Hepatocyte (in vitro differentiated cells): Measurements from ENCODE around the gene PCBP4. TPM values are rescaled to one million over a fixed set of nuclear protein-coding genes. Genes with fewer than 3 reads are reported as not detected.

ENCODE experiments used
- DNase-seq: peaks from one replicate; pipeline ENCODE4 v3.0.0-alpha.2; 2016; ENCODE audit warnings: low spot score
- H2AFZ ChIP-seq: fragments of 200-600 bp; sonication (generic); 2 replicates; pipeline ENCODE4 v1.6.0; 2016; ENCODE audit warnings: antibody characterized with exemption, mild to moderate bottlenecking
- H3K27ac ChIP-seq: fragments of 200-600 bp; sonication (generic); 2 replicates; pipeline ENCODE4 v1.5.1; 2016; ENCODE audit warnings: mild to moderate bottlenecking
- H3K27me3 ChIP-seq: fragments of 200-600 bp; sonication (generic); 2 replicates; pipeline ENCODE4 v1.6.1; 2016
- H3K36me3 ChIP-seq: fragments of 200-600 bp; sonication (generic); replicated peaks from 2 replicates; pipeline ENCODE4 v1.5.1; 2016; ENCODE audit warnings: low read depth; ENCODE audit not compliant: insufficient read depth
- H3K4me1 ChIP-seq: fragments of 200-600 bp; sonication (generic); 2 replicates; pipeline ENCODE4 v1.5.1; 2016; ENCODE audit warnings: mild to moderate bottlenecking, moderate library complexity; ENCODE audit not compliant: insufficient read depth
- H3K4me2 ChIP-seq: fragments of 200-600 bp; sonication (generic); 2 replicates; pipeline ENCODE4 v1.6.0; 2016
- H3K4me3 ChIP-seq: fragments of 200-600 bp; sonication (generic); 2 replicates; pipeline ENCODE4 v1.5.1; 2016; ENCODE audit warnings: mild to moderate bottlenecking
- H3K79me2 ChIP-seq: fragments of 200-600 bp; sonication (generic); 2 replicates; pipeline ENCODE4 v1.6.0; 2017; ENCODE audit warnings: mild to moderate bottlenecking
- H3K9me2 ChIP-seq: fragments of 200-600 bp; sonication (generic); replicated peaks from 2 replicates; pipeline ENCODE4 v1.6.0; 2017; ENCODE audit warnings: mild to moderate bottlenecking; ENCODE audit not compliant: insufficient read depth
- H3K9me3 ChIP-seq: fragments of 200-600 bp; sonication (generic); 2 replicates; pipeline ENCODE4 v1.5.1; 2016; ENCODE audit warnings: low read depth, mild to moderate bottlenecking
- H4K20me1 ChIP-seq: fragments of 200-600 bp; sonication (generic); 2 replicates; pipeline ENCODE4 v1.6.0; 2016; ENCODE audit warnings: mild to moderate bottlenecking; ENCODE audit not compliant: insufficient read depth, poor library complexity, severe bottlenecking
- CTCF ChIP-seq: fragments of 200-600 bp; sonication (generic); IDR thresholded peaks from 2 replicates; pipeline ENCODE4 v1.5.1; 2016; ENCODE audit warnings: antibody characterized with exemption, mild to moderate bottlenecking; ENCODE audit not compliant: poor library complexity
- EZH2 ChIP-seq: fragments of 200-600 bp; sonication (generic); IDR thresholded peaks from 2 replicates; pipeline ENCODE4 v1.6.1; 2016; ENCODE audit warnings: antibody characterized with exemption, mild to moderate bottlenecking, borderline replicate concordance
- EZH2phosphoT487 ChIP-seq: fragments of 200-600 bp; sonication (generic); IDR thresholded peaks from one replicate; pipeline ENCODE4 v1.6.1; 2018; ENCODE audit warnings: antibody characterized with exemption, mild to moderate bottlenecking, low read depth, moderate library complexity; ENCODE audit not compliant: unreplicated experiment, severe bottlenecking
- WGBS: methylation state at CpG from one replicate; pipeline ENCODE4 v1.1.6; 2016; ENCODE audit warnings: low lambda C conversion rate; ENCODE audit errors: missing lambda C conversion rate; 5-methylcytosine and 5-hydroxymethylcytosine counted together
- polyA plus RNA-seq: library from polyadenylated mRNA; unstranded; fragments of >200 nt; fragmentation: Nextera tagmentation; extraction: Ambion mirVana; gene quantifications from 2 replicates; pipeline ENCODE4 v1.2.1, GENCODE V29; 2016
- total RNA-seq: library from RNA; depleted of rRNA; stranded (reverse); fragments of >200 nt; gene quantifications from 2 replicates; pipeline ENCODE4 v1.2.3, GENCODE V29; 2014

The PCBP4 gene
- total and polyA plus RNA-seq, 2 experiments from 2014 or later = 42.4 to 60.2 TPM

- Histone ChIP-seq H3K79me2 (no peaks in the 10 kb centered on the region), H3K27me3 (no peaks in the 10 kb centered on the region), H3K4me2 (peak overlapping the region; percentile 31), H3K4me1 (peaks cover 19% of the 10 kb centered on the region), H3K9me3 (no peaks in the 10 kb centered on the region), H3K36me3 (no peaks in the 10 kb centered on the region), H3K27ac (no peak overlapping the region), H3K4me3 (no peak overlapping the region), H3K9me2 (no peaks in the 10 kb centered on the region), H2AFZ (no peak overlapping the region), H4K20me1 (no peaks in the 10 kb centered on the region)
- TF ChIP-seq CTCF (peak; percentile 98), EZH2 (no peak)
- 4% methylated on average over 17 of the region's 18 CpGs for WGBS
- peak; percentile 85 for DNase-seq
Observed at GRCh38 chr3:52001443-52001974, 34.3 kb upstream of the PCBP4 start.

- DNase-seq = no peak
- H3K27ac ChIP-seq = no peak overlapping the region
- H3K79me2 ChIP-seq = peaks cover 8% of the 10 kb centered on the region
- no peak for TF ChIP-seq CTCF
- TF ChIP-seq EZH2phosphoT487 = no peak
- no peak for TF ChIP-seq EZH2
- H2AFZ ChIP-seq = no peak overlapping the region
- H3K9me2 ChIP-seq = no peaks in the 10 kb centered on the region
- no peaks in the 10 kb centered on the region for H3K9me3 ChIP-seq
- no peak overlapping the region for H3K4me2 ChIP-seq
- 94% methylated on average over 2 of the region's 2 CpGs for WGBS
- no peaks in the 10 kb centered on the region for H4K20me1 ChIP-seq
- H3K27me3 ChIP-seq = no peaks in the 10 kb centered on the region
- no peaks in the 10 kb centered on the region for H3K36me3 ChIP-seq
- H3K4me1 ChIP-seq = peaks cover 8% of the 10 kb centered on the region
- H3K4me3 ChIP-seq = no peak overlapping the region
Observed at GRCh38 chr3:51999846-52000245, 32.6 kb upstream of the PCBP4 start.

GRCh38 chr3:51998774-51999173 is 31.5 kb upstream of the PCBP4 start:
- Histone ChIP-seq H3K27me3 (no peaks in the 10 kb centered on the region), H3K79me2 (peaks cover 17% of the 10 kb centered on the region), H2AFZ (no peak overlapping the region), H3K4me1 (peaks cover 11% of the 10 kb centered on the region), H3K9me2 (no peaks in the 10 kb centered on the region), H3K9me3 (no peaks in the 10 kb centered on the region), H4K20me1 (no peaks in the 10 kb centered on the region), H3K27ac (no peak overlapping the region), H3K4me3 (no peak overlapping the region), H3K4me2 (no peak overlapping the region), H3K36me3 (no peaks in the 10 kb centered on the region)
- WGBS = 81% methylated on average over 7 of the region's 7 CpGs
- DNase-seq = no peak
- TF ChIP-seq CTCF = no peak
- no peak for TF ChIP-seq EZH2
- TF ChIP-seq EZH2phosphoT487 = no peak
